Neuronal stem cell (in vitro differentiated cells): Measurements from ENCODE around the gene PRKN.

Experiments
- DNase-seq: peaks from one replicate; pipeline ENCODE4 v3.0.0-alpha.2; 2013; ENCODE audit warnings: low spot score
- H2AFZ ChIP-seq: one replicate; pipeline ENCODE4 v1.6.1; 2013; ENCODE audit warnings: mild to moderate bottlenecking, low read length, inconsistent platforms
- H2AK5ac ChIP-seq: 2 replicates; pipeline ENCODE4 v1.6.1; 2013; ENCODE audit warnings: low read depth, mild to moderate bottlenecking, inconsistent platforms, low read length, moderate library complexity, mixed read lengths
- H2BK120ac ChIP-seq: 2 replicates; pipeline ENCODE4 v1.6.1; 2013; ENCODE audit warnings: low read depth, mild to moderate bottlenecking, inconsistent platforms, low read length, moderate library complexity, mixed read lengths
- H2BK12ac ChIP-seq: one replicate; pipeline ENCODE4 v1.6.1; 2013; ENCODE audit warnings: low read length, inconsistent platforms
- H2BK15ac ChIP-seq: 2 replicates; pipeline ENCODE4 v1.6.1; 2013; ENCODE audit warnings: mild to moderate bottlenecking, low read length, inconsistent platforms, mixed read lengths
- H2BK5ac ChIP-seq: one replicate; pipeline ENCODE4 v1.6.1; 2013; ENCODE audit warnings: inconsistent platforms, mild to moderate bottlenecking, low read length, moderate library complexity
- H3K14ac ChIP-seq: one replicate; pipeline ENCODE4 v1.6.1; 2013; ENCODE audit warnings: low read length, inconsistent platforms
- H3K18ac ChIP-seq: 2 replicates; pipeline ENCODE4 v1.6.1; 2013; ENCODE audit warnings: low read length, inconsistent platforms
- H3K23ac ChIP-seq: 2 replicates; pipeline ENCODE4 v1.6.1; 2013; ENCODE audit warnings: low read depth, mild to moderate bottlenecking, mixed read lengths, low read length, inconsistent platforms; ENCODE audit not compliant: poor library complexity
- H3K27ac ChIP-seq: replicated peaks from 3 replicates; pipeline ENCODE4 v1.5.1; 2013; ENCODE audit warnings: low read length, inconsistent platforms
- H3K27me3 ChIP-seq, 3 experiments: 2 replicates each; pipeline ENCODE4 v1.6.1; 2013; ENCODE audit warnings: low read length in 3 of 3, mild to moderate bottlenecking in 2 of 3, inconsistent platforms in 1 of 3, low read depth in 1 of 3, mixed read lengths in 1 of 3, moderate library complexity in 1 of 3; ENCODE audit not compliant: control insufficient read depth in 3 of 3, insufficient read depth in 3 of 3
- H3K36me3 ChIP-seq, 2 donors: replicated peaks in 1 of 2; 2 replicates each; pipeline ENCODE4 v1.6.1; 2013; ENCODE audit warnings: low read length in 2 of 2; ENCODE audit not compliant: control insufficient read depth in 2 of 2, insufficient read depth in 2 of 2
- H3K4ac ChIP-seq: 2 replicates; pipeline ENCODE4 v1.6.1; 2013; ENCODE audit warnings: inconsistent platforms, mild to moderate bottlenecking, low read length, moderate library complexity
- H3K4me1 ChIP-seq, 2 donors: 1 replicate in 1 of 2; 2 replicates in 1 of 2; pipeline ENCODE4 v1.6.1; 2013; ENCODE audit warnings: low read length in 2 of 2, low read depth in 1 of 2; ENCODE audit not compliant: control insufficient read depth in 2 of 2, insufficient read depth in 1 of 2
- H3K4me2 ChIP-seq: one replicate; pipeline ENCODE4 v1.6.1; 2013; ENCODE audit warnings: mild to moderate bottlenecking, low read length, inconsistent platforms; ENCODE audit not compliant: insufficient read depth, poor library complexity, severe bottlenecking
- H3K4me3 ChIP-seq, 2 donors: 2 replicates each; pipeline ENCODE4 v1.5.1; 2013; ENCODE audit warnings: low read length in 2 of 2, mild to moderate bottlenecking in 2 of 2, inconsistent platforms in 1 of 2, moderate library complexity in 1 of 2
- H3K79me1 ChIP-seq: one replicate; pipeline ENCODE4 v1.6.1; 2013; ENCODE audit warnings: low read depth, mild to moderate bottlenecking, inconsistent platforms, low read length, moderate library complexity
- H3K9ac ChIP-seq: one replicate; pipeline ENCODE4 v1.6.1; 2013; ENCODE audit warnings: mild to moderate bottlenecking, low read depth, low read length, inconsistent platforms; ENCODE audit not compliant: poor library complexity
- H3K9me3 ChIP-seq, 2 donors: replicated peaks in 1 of 2; 2 replicates each; pipeline versions ENCODE3 to v1.6.1; 2013; ENCODE audit warnings: low read length in 2 of 2, mild to moderate bottlenecking in 2 of 2, inconsistent platforms in 1 of 2, low read depth in 1 of 2, mixed read lengths in 1 of 2, moderate library complexity in 1 of 2; ENCODE audit not compliant: control insufficient read depth in 2 of 2, insufficient read depth in 1 of 2
- H4K8ac ChIP-seq: one replicate; pipeline ENCODE4 v1.6.1; 2013; ENCODE audit warnings: low read depth, mild to moderate bottlenecking, inconsistent platforms, low read length, moderate library complexity
- H4K91ac ChIP-seq: one replicate; pipeline ENCODE4 v1.6.1; 2013; ENCODE audit warnings: low read length, low read depth, mild to moderate bottlenecking, inconsistent platforms; ENCODE audit not compliant: poor library complexity
- WGBS, 2 donors: extraction: QIAGEN DNeasy Blood & Tissue Kit; methylation state at CpG; one replicate each; pipeline ENCODE4 v1.1.7; 2013; ENCODE audit warnings: missing lambda C conversion rate in 2 of 2, mixed read lengths in 1 of 2; ENCODE audit not compliant: insufficient read length in 2 of 2, insufficient replicate concordance in 1 of 2; ENCODE audit errors: extremely low coverage in 2 of 2; 5-methylcytosine and 5-hydroxymethylcytosine counted together

The PRKN gene

GRCh38 chr6:162581988-162582780, 145.4 kb downstream of the PRKN start:
- peaks cover 0 to 3% of the 10 kb centered on the region in 2 donors for H3K4me1 ChIP-seq
- H2AFZ ChIP-seq: no peak overlapping the region
- no peak overlapping the region for H3K27ac ChIP-seq
- no peak overlapping the region for H3K4me2 ChIP-seq
- no peak overlapping the region for H3K4me3 ChIP-seq
- no peak overlapping the region for H3K23ac ChIP-seq
- H3K18ac ChIP-seq: no peak overlapping the region
- H2BK12ac ChIP-seq: no peak overlapping the region
- no CpG with 5 or more reads among the region's 3 CpGs for WGBS, 2 donors
- no peak overlapping the region for H3K14ac ChIP-seq
- H2BK15ac ChIP-seq: no peak overlapping the region
- no peak overlapping the region for H2BK120ac ChIP-seq
- no peak overlapping the region for H2AK5ac ChIP-seq
- no peak overlapping the region for H4K91ac ChIP-seq
- no peaks in the 10 kb centered on the region for H3K9me3 ChIP-seq
- no peaks in the 10 kb centered on the region for H3K27me3 ChIP-seq
- DNase-seq: no peak
- H4K8ac ChIP-seq: no peak overlapping the region
- no peak overlapping the region for H3K9ac ChIP-seq
- H3K36me3 ChIP-seq: no peaks in the 10 kb centered on the region
- H3K79me1 ChIP-seq: no peaks in the 10 kb centered on the region
- no peak overlapping the region for H2BK5ac ChIP-seq
- H3K4ac ChIP-seq: no peak overlapping the region

- Histone ChIP-seq H2BK120ac (no peak overlapping the region), H2BK15ac (no peak overlapping the region), H3K9me3 (no peaks in the 10 kb centered on the region), H3K27me3 (no peaks in the 10 kb centered on the region), H4K8ac (no peak overlapping the region), H2AK5ac (no peak overlapping the region), H2AFZ (no peak overlapping the region), H3K27ac (no peak overlapping the region), H3K4me2 (no peak overlapping the region), H4K91ac (no peak overlapping the region), H2BK5ac (no peak overlapping the region), H2BK12ac (no peak overlapping the region), H3K36me3 (no peaks in the 10 kb centered on the region), H3K9ac (no peak overlapping the region), H3K4me1 (peaks cover 0 to 3% of the 10 kb centered on the region in 2 donors), H3K79me1 (no peaks in the 10 kb centered on the region), H3K4me3 (no peak overlapping the region), H3K18ac (no peak overlapping the region), H3K4ac (no peak overlapping the region), H3K23ac (no peak overlapping the region), H3K14ac (no peak overlapping the region)
- WGBS, 2 donors: no CpG with 5 or more reads among the region's 4 CpGs
- DNase-seq: no peak
Measured at GRCh38 chr6:162580619-162581018, 146.9 kb downstream of the PRKN start.

- Histone ChIP-seq H3K27ac (no peak overlapping the region), H2BK12ac (no peak overlapping the region), H3K36me3 (no peaks in the 10 kb centered on the region), H2BK5ac (no peak overlapping the region), H3K4me1 (peaks cover 0 to 1% of the 10 kb centered on the region in 2 donors), H3K79me1 (no peaks in the 10 kb centered on the region), H2BK120ac (no peak overlapping the region), H4K8ac (no peak overlapping the region), H3K14ac (no peak overlapping the region), H3K9me3 (no peaks in the 10 kb centered on the region), H3K18ac (no peak overlapping the region), H2AFZ (no peak overlapping the region), H4K91ac (no peak overlapping the region), H3K23ac (no peak overlapping the region), H2BK15ac (no peak overlapping the region), H2AK5ac (no peak overlapping the region), H3K27me3 (no peaks in the 10 kb centered on the region), H3K4ac (no peak overlapping the region), H3K9ac (no peak overlapping the region), H3K4me2 (no peak overlapping the region), H3K4me3 (no peak overlapping the region)
- DNase-seq: no peak
- WGBS, 2 donors: no CpG with 5 or more reads among the region's 2 CpGs
Measured at GRCh38 chr6:162576016-162576415, 151.6 kb downstream of the PRKN start.

GRCh38 chr6:162572240-162572639, 155.3 kb downstream of the PRKN start:
- Histone ChIP-seq H2BK120ac (no peak overlapping the region), H3K23ac (no peak overlapping the region), H2BK5ac (no peak overlapping the region), H4K8ac (no peak overlapping the region), H3K79me1 (no peaks in the 10 kb centered on the region), H3K9me3 (peaks cover 0 to 12% of the 10 kb centered on the region in 2 donors), H3K9ac (no peak overlapping the region), H3K36me3 (no peaks in the 10 kb centered on the region), H3K18ac (no peak overlapping the region), H3K14ac (no peak overlapping the region), H2AK5ac (no peak overlapping the region), H2BK12ac (no peak overlapping the region), H3K4me3 (no peak overlapping the region), H2AFZ (no peak overlapping the region), H4K91ac (no peak overlapping the region), H3K27ac (no peak overlapping the region), H3K27me3 (no peaks in the 10 kb centered on the region), H2BK15ac (no peak overlapping the region), H3K4ac (no peak overlapping the region), H3K4me1 (no peaks in the 10 kb centered on the region), H3K4me2 (no peak overlapping the region)
- no CpG with 5 or more reads among the region's 3 CpGs for WGBS, 2 donors
- no peak for DNase-seq
